ENCODE measurements around the gene RREB1. TPM values are rescaled to one million over a fixed set of nuclear protein-coding genes. Genes with fewer than 3 reads are reported as not detected.

The RREB1 gene
- total RNA-seq, 1 donor from 2014 or later, result 41.8 TPM

- H3K4me1 Mint-ChIP-seq (ENCODE audit: low read depth, unreplicated experiment), result peaks cover 54% of the 10 kb centered on the region
- peaks cover 7% of the 10 kb centered on the region for H3K36me3 Mint-ChIP-seq (ENCODE audit: low read depth, unreplicated experiment)
- Histone ChIP-seq H3K4me2 (ENCODE audit: low read length) (no peak overlapping the region), H3K4me3 (ENCODE audit: insufficient read depth, low read depth, low read length) (no peak overlapping the region), H3K27ac (ENCODE audit: low read depth, low read length) (peak overlapping the region; percentile 66), H3K9me3 (ENCODE audit: insufficient read depth, low read depth, low read length) (no peaks in the 10 kb centered on the region), H2AFZ (ENCODE audit: low read depth, low read length) (no peak overlapping the region), H3K9ac (ENCODE audit: low read length) (no peak overlapping the region), H3K27me3 (ENCODE audit: insufficient read depth, low read length) (no peaks in the 10 kb centered on the region), H3K4me1 (ENCODE audit: insufficient read depth, low read length) (peaks cover 27% of the 10 kb centered on the region), H3K36me3 (ENCODE audit: insufficient read depth, low read length) (no peaks in the 10 kb centered on the region), H3K79me2 (ENCODE audit: insufficient read depth, low read length) (peaks cover 92% of the 10 kb centered on the region), H4K20me1 (ENCODE audit: insufficient read depth, low read length) (peaks cover 79% of the 10 kb centered on the region)
- no peak overlapping the region for H3K4me3 Mint-ChIP-seq (ENCODE audit: unreplicated experiment)
- H3K9me3 Mint-ChIP-seq (ENCODE audit: unreplicated experiment), result no peaks in the 10 kb centered on the region
- DNase-seq (ENCODE audit: low read depth) (no peak), FAIRE-seq (no peak)
- no peaks in the 10 kb centered on the region for H3K27me3 Mint-ChIP-seq (ENCODE audit: low read depth, unreplicated experiment)
- no peak for TF ChIP-seq EZH2 (IDR thresholded peaks at IDR 0.05; ENCODE audit: insufficient read depth, low read length)
- TF ChIP-seq CTCF (IDR thresholded peaks at IDR 0.05; ENCODE audit: insufficient read depth, low read depth, low read length), result no peak
- H3K27ac Mint-ChIP-seq (ENCODE audit: unreplicated experiment), result peak overlapping the region; percentile 66
Measured at GRCh38 chr6:7164536-7165001, 56.8 kb downstream of the RREB1 start.

GRCh38 chr6:7165002-7165889 lies 57.5 kb downstream of the RREB1 start:
- Histone ChIP-seq H3K27ac (ENCODE audit: low read depth, low read length) (peak overlapping the region; percentile 66), H3K4me3 (ENCODE audit: insufficient read depth, low read depth, low read length) (no peak overlapping the region), H4K20me1 (ENCODE audit: insufficient read depth, low read length) (peaks cover 81% of the 10 kb centered on the region), H3K9me3 (ENCODE audit: insufficient read depth, low read depth, low read length) (no peaks in the 10 kb centered on the region), H3K27me3 (ENCODE audit: insufficient read depth, low read length) (no peaks in the 10 kb centered on the region), H3K9ac (ENCODE audit: low read length) (peak overlapping the region; percentile 45), H3K4me1 (ENCODE audit: insufficient read depth, low read length) (peaks cover 27% of the 10 kb centered on the region), H3K79me2 (ENCODE audit: insufficient read depth, low read length) (peaks cover 92% of the 10 kb centered on the region), H3K4me2 (ENCODE audit: low read length) (peak overlapping the region; percentile 48), H3K36me3 (ENCODE audit: insufficient read depth, low read length) (no peaks in the 10 kb centered on the region), H2AFZ (ENCODE audit: low read depth, low read length) (no peak overlapping the region)
- Mint-ChIP-seq H3K4me3 (ENCODE audit: unreplicated experiment) (no peak overlapping the region), H3K27ac (ENCODE audit: unreplicated experiment) (peak overlapping the region; percentile 66), H3K27me3 (ENCODE audit: low read depth, unreplicated experiment) (no peaks in the 10 kb centered on the region), H3K36me3 (ENCODE audit: low read depth, unreplicated experiment) (peaks cover 7% of the 10 kb centered on the region), H3K4me1 (ENCODE audit: low read depth, unreplicated experiment) (peaks cover 54% of the 10 kb centered on the region), H3K9me3 (ENCODE audit: unreplicated experiment) (no peaks in the 10 kb centered on the region)
- no peak for TF ChIP-seq CTCF (IDR thresholded peaks at IDR 0.05; ENCODE audit: insufficient read depth, low read depth, low read length)
- TF ChIP-seq EZH2 (IDR thresholded peaks at IDR 0.05; ENCODE audit: insufficient read depth, low read length), result no peak
- DNase-seq (ENCODE audit: low read depth), result peak; percentile 57
- no peak for FAIRE-seq

- Mint-ChIP-seq H3K9me3 (ENCODE audit: unreplicated experiment) (no peaks in the 10 kb centered on the region), H3K4me3 (ENCODE audit: unreplicated experiment) (no peak overlapping the region), H3K27ac (ENCODE audit: unreplicated experiment) (peak overlapping the region; percentile 50), H3K36me3 (ENCODE audit: low read depth, unreplicated experiment) (peaks cover 7% of the 10 kb centered on the region), H3K27me3 (ENCODE audit: low read depth, unreplicated experiment) (no peaks in the 10 kb centered on the region), H3K4me1 (ENCODE audit: low read depth, unreplicated experiment) (peaks cover 51% of the 10 kb centered on the region)
- Histone ChIP-seq H3K9me3 (ENCODE audit: insufficient read depth, low read depth, low read length) (no peaks in the 10 kb centered on the region), H3K9ac (ENCODE audit: low read length) (peak overlapping the region; percentile 45), H3K36me3 (ENCODE audit: insufficient read depth, low read length) (no peaks in the 10 kb centered on the region), H2AFZ (ENCODE audit: low read depth, low read length) (no peak overlapping the region), H3K79me2 (ENCODE audit: insufficient read depth, low read length) (peaks cover 95% of the 10 kb centered on the region), H4K20me1 (ENCODE audit: insufficient read depth, low read length) (peaks cover 83% of the 10 kb centered on the region), H3K4me1 (ENCODE audit: insufficient read depth, low read length) (peaks cover 27% of the 10 kb centered on the region), H3K27me3 (ENCODE audit: insufficient read depth, low read length) (no peaks in the 10 kb centered on the region), H3K4me2 (ENCODE audit: low read length) (peak overlapping the region; percentile 48), H3K27ac (ENCODE audit: low read depth, low read length) (peak overlapping the region; percentile 66), H3K4me3 (ENCODE audit: insufficient read depth, low read depth, low read length) (no peak overlapping the region)
- DNase-seq (ENCODE audit: low read depth) (no peak), FAIRE-seq (no peak)
- TF ChIP-seq CTCF (IDR thresholded peaks at IDR 0.05; ENCODE audit: insufficient read depth, low read depth, low read length) (no peak), EZH2 (IDR thresholded peaks at IDR 0.05; ENCODE audit: insufficient read depth, low read length) (no peak)
Measured at GRCh38 chr6:7165890-7166267, 58.1 kb downstream of the RREB1 start.
